RPMI8226 (cell line): ENCODE results near the gene RPUSD1.

Source experiments
- DNase-seq: peaks from one replicate; pipeline ENCODE4 v3.0.0-alpha.2; 2015

Gene RPUSD1

GRCh38 chr16:798666-799065 is 10.5 kb upstream of the RPUSD1 start:
- no peak for DNase-seq

- no peak for DNase-seq
Measured at GRCh38 chr16:797686-798085, 9.5 kb upstream of the RPUSD1 start.

GRCh38 chr16:797120-797420 is 8.9 kb upstream of the RPUSD1 start:
- DNase-seq: no peak

GRCh38 chr16:796296-797119 is 8.3 kb upstream of the RPUSD1 start:
- no peak for DNase-seq

GRCh38 chr16:795580-796229 is 7.5 kb upstream of the RPUSD1 start:
- DNase-seq: no peak

- DNase-seq: no peak
Measured at GRCh38 chr16:794853-795466, 6.8 kb upstream of the RPUSD1 start.

- DNase-seq: no peak
Measured at GRCh38 chr16:794091-794822, 6.1 kb upstream of the RPUSD1 start.

GRCh38 chr16:793414-793813 is 5.2 kb upstream of the RPUSD1 start:
- no peak for DNase-seq

- DNase-seq: no peak
Measured at GRCh38 chr16:792221-792995, 4.2 kb upstream of the RPUSD1 start.

GRCh38 chr16:791131-791530 is 3.0 kb upstream of the RPUSD1 start:
- DNase-seq: no peak

GRCh38 chr16:790086-790485 is 1.9 kb upstream of the RPUSD1 start:
- no peak for DNase-seq

- DNase-seq: no peak
Measured at GRCh38 chr16:789191-789850, 1.1 kb upstream of the RPUSD1 start.

- peak; percentile 97 for DNase-seq
Measured at GRCh38 chr16:788399-789126, 382 bp upstream of the RPUSD1 start, which contains the start of gene CHTF18. TSS of gene CHTF18 (plus strand) at chr16:788620. CDS start at chr16:788685, 65 bp downstream.

GRCh38 chr16:787321-787966 is 737 bp downstream of the RPUSD1 start:
- DNase-seq: peak; percentile 43

GRCh38 chr16:785563-786535 is 2.3 kb downstream of the RPUSD1 start:
- peak; percentile 69 for DNase-seq

- no peak for DNase-seq
Measured at GRCh38 chr16:784431-784830, 3.8 kb downstream of the RPUSD1 start.

GRCh38 chr16:783404-784161 is 4.6 kb downstream of the RPUSD1 start:
- DNase-seq: no peak

- peak; percentile 91 for DNase-seq
Measured at GRCh38 chr16:782766-783403, 5.3 kb downstream of the RPUSD1 start.
